ENCODE data around the gene UFC1.

UFC1 gene

DNA sequence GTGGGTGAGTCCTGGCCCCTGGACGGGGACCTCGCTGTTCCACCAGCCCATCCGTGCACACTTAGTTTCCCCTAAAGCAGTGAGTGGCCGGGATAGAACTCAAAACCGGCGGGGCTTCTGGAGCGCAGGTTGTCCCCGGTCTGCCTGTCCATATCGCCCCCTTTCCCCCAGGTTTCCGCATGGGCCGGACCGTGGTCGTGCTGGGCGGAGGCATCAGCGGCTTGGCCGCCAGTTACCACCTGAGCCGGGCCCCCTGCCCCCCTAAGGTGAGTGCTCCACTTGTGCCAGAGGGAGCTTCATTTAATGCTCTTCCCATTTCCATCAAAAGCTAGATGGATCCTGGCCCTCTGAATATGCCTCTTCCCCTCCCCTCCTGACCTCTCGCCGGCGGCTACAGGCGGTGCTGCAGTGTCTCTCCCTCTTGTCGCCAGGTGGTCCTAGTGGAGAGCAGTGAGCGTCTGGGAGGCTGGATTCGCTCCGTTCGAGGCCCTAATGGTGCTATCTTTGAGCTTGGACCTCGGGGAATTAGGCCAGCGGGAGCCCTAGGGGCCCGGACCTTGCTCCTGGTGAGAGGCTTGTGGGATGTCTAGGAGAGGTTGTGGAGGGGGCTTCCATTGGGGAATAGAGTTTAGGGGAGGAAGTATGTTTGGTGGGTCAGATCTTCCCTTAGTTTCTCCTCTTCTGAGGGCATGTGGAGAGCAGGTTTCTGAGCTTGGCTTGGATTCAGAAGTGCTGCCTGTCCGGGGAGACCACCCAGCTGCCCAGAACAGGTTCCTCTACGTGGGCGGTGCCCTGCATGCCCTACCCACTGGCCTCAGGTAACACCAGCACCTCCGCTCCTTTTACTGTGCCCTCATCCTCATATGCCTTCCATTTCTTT is 13.1 kb downstream of the UFC1 start:
- Histone ChIP-seq H3K79me2 (ENCODE audit: insufficient read depth, low read depth) (no peaks in the 10 kb centered on the region), H2AFZ (ENCODE audit: low read depth) (peak overlapping the region; percentile 74), H3K36me3 (ENCODE audit: insufficient read depth) (peaks cover 10% of the 10 kb centered on the region; the same call in 1 of the 2 replicates), H3K4me1 (ENCODE audit: low read depth, poor library complexity, severe bottlenecking) (peaks cover 29% of the 10 kb centered on the region), H3K27ac (peak overlapping the region; percentile 84), H3K4me3 (IDR thresholded peaks at IDR 0.05; ENCODE audit: insufficient read depth, low read depth, low read length) (peak overlapping the region; percentile 96), H4K20me1 (ENCODE audit: insufficient read depth) (no peaks in the 10 kb centered on the region), H3K9ac (peak overlapping the region; percentile 63), H3K27me3 (ENCODE audit: insufficient read depth, low read depth) (no peaks in the 10 kb centered on the region), H3K4me2 (peak overlapping the region; percentile 99)
- TF ChIP-seq, protein P1, sequence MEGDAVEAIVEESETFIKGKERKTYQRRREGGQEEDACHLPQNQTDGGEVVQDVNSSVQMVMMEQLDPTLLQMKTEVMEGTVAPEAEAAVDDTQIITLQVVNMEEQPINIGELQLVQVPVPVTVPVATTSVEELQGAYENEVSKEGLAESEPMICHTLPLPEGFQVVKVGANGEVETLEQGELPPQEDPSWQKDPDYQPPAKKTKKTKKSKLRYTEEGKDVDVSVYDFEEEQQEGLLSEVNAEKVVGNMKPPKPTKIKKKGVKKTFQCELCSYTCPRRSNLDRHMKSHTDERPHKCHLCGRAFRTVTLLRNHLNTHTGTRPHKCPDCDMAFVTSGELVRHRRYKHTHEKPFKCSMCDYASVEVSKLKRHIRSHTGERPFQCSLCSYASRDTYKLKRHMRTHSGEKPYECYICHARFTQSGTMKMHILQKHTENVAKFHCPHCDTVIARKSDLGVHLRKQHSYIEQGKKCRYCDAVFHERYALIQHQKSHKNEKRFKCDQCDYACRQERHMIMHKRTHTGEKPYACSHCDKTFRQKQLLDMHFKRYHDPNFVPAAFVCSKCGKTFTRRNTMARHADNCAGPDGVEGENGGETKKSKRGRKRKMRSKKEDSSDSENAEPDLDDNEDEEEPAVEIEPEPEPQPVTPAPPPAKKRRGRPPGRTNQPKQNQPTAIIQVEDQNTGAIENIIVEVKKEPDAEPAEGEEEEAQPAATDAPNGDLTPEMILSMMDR (conservative IDR thresholded peaks at IDR 0.05; ENCODE audit: low read depth, low read length), result no peak

DNA sequence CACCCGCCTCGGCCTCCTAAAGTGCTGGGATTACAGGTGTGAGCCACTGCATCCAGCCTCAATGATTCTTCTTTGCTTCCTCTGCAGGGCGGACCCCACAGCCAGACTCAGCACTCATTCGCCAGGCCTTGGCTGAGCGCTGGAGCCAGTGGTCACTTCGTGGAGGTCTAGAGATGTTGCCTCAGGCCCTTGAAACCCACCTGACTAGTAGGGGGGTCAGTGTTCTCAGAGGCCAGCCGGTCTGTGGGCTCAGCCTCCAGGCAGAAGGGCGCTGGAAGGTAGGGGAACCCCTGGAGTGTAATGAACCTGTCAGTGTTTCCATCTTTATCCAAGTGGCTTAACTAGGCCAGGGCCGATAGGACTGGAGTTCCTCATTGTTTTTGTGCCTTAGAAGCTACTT is 15.1 kb downstream of the UFC1 start:
- Histone ChIP-seq H3K9ac (no peak overlapping the region), H3K27me3 (ENCODE audit: insufficient read depth, low read depth) (no peaks in the 10 kb centered on the region), H3K4me1 (ENCODE audit: low read depth, poor library complexity, severe bottlenecking) (peaks cover 48% of the 10 kb centered on the region), H4K20me1 (ENCODE audit: insufficient read depth) (no peaks in the 10 kb centered on the region), H3K36me3 (ENCODE audit: insufficient read depth) (peaks cover 24% of the 10 kb centered on the region; the same call in 1 of the 2 replicates), H3K27ac (no peak overlapping the region), H2AFZ (ENCODE audit: low read depth) (no peak overlapping the region), H3K79me2 (ENCODE audit: insufficient read depth, low read depth) (0 out of 2 replicates have a peak, but pooled peaks cover 13% of the 10 kb centered on the region), H3K4me2 (no peak overlapping the region), H3K4me3 (IDR thresholded peaks at IDR 0.05; ENCODE audit: insufficient read depth, low read depth, low read length) (no peak overlapping the region)
- TF ChIP-seq, protein P1 (conservative IDR thresholded peaks at IDR 0.05; ENCODE audit: low read depth, low read length), result no peak

DNA sequence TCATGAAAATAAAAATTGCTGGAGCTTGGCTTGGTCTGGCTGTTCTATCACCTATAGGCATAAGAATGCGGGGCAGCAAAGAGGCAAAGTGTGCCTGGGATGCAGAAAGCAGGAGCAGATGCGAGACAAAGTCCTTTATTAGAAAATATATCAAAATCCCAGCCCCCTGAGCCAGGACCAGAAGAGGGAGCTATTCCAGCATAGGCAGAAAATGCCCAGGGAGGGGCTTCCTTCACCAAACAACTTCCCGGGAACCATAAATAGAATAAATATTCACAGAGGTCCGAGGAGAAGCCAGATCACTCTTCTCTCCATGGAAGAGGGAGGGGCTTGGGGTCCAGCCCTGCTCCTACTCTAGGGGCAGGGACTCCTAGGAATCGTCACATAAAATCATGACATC is 17.4 kb downstream of the UFC1 start:
- no peak overlapping the region for H3K4me2 ChIP-seq
- H3K27ac ChIP-seq, result no peak overlapping the region; the same call in 1 of the 2 replicates
- no peak overlapping the region for H3K4me3 ChIP-seq (IDR thresholded peaks at IDR 0.05; ENCODE audit: insufficient read depth, low read depth, low read length)
- H2AFZ ChIP-seq (ENCODE audit: low read depth), result no peak overlapping the region
- H3K36me3 ChIP-seq (ENCODE audit: insufficient read depth), result peaks cover 31% of the 10 kb centered on the region; the same call in 1 of the 2 replicates
- peaks cover 29% of the 10 kb centered on the region for H3K79me2 ChIP-seq (ENCODE audit: insufficient read depth, low read depth)
- no peak overlapping the region for H3K9ac ChIP-seq
- no peaks in the 10 kb centered on the region for H3K27me3 ChIP-seq (ENCODE audit: insufficient read depth, low read depth)
- no peaks in the 10 kb centered on the region for H4K20me1 ChIP-seq (ENCODE audit: insufficient read depth)
- peaks cover 56% of the 10 kb centered on the region for H3K4me1 ChIP-seq (ENCODE audit: low read depth, poor library complexity, severe bottlenecking)
- TF ChIP-seq, protein P1 (conservative IDR thresholded peaks at IDR 0.05; ENCODE audit: low read depth, low read length), result peak; percentile 67

DNA sequence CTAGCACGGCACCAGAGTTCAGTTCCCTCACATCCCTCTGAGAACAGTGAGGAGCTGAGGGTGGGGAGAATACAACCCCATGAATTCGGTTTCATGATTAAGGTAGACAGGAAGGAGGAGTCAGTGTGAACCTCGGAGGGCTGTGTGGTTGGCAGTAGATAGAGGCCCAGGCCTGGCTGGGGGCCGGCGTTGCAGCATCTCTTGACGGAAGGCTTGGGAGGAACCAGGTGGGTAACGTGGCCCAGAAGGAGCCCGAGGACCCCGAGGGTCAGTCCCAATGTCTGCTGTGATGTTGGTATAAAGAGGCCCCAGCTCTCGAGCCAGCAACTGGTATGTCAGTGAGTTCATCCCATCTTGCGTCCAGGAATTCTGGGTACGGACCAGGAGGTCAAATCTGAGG is 17.9 kb downstream of the UFC1 start:
- Histone ChIP-seq H3K79me2 (ENCODE audit: insufficient read depth, low read depth) (peaks cover 34% of the 10 kb centered on the region), H3K4me1 (ENCODE audit: low read depth, poor library complexity, severe bottlenecking) (peaks cover 59% of the 10 kb centered on the region), H3K4me2 (no peak overlapping the region), H3K4me3 (IDR thresholded peaks at IDR 0.05; ENCODE audit: insufficient read depth, low read depth, low read length) (no peak overlapping the region), H3K36me3 (ENCODE audit: insufficient read depth) (peaks cover 31% of the 10 kb centered on the region; the same call in 1 of the 2 replicates), H3K9ac (no peak overlapping the region), H3K27ac (no peak overlapping the region), H4K20me1 (ENCODE audit: insufficient read depth) (no peaks in the 10 kb centered on the region), H2AFZ (ENCODE audit: low read depth) (no peak overlapping the region), H3K27me3 (ENCODE audit: insufficient read depth, low read depth) (no peaks in the 10 kb centered on the region)
- TF ChIP-seq, protein P1 (conservative IDR thresholded peaks at IDR 0.05; ENCODE audit: low read depth, low read length), result no peak

Data from KMS-11 (cell line).